ENCODE results near the gene ICAM2. TPM values are rescaled to one million over a fixed set of nuclear protein-coding genes. Genes with fewer than 3 reads are reported as not detected.

The ICAM2 gene
- total and polyA plus RNA-seq, 4 donors, result 10.1 to 37.0 (median 18.3) TPM

GRCh38 chr17:63954402-63955063, 65.9 kb downstream of the ICAM2 start:
- no peak for DNase-seq (ENCODE audit: low read depth in 4 of 6, low spot score in 6 of 6)
- no peak overlapping the region for H3K27ac ChIP-seq (ENCODE audit: low read depth, low read length)
- H3K36me3 ChIP-seq (ENCODE audit: control insufficient read depth, insufficient read depth, low read length), result no peaks in the 10 kb centered on the region
- WGBS (ENCODE audit: insufficient coverage), result 48% methylated on average over 2 of the region's 11 CpGs
- H3K4me3 ChIP-seq (ENCODE audit: low read depth, low read length), result no peak overlapping the region
- no peaks in the 10 kb centered on the region for H3K9me3 ChIP-seq (ENCODE audit: control insufficient read depth, insufficient read depth, low read length)
- no peaks in the 10 kb centered on the region for H3K27me3 ChIP-seq (ENCODE audit: control insufficient read depth, insufficient read depth, low read length)
- no peaks in the 10 kb centered on the region for H3K4me1 ChIP-seq (ENCODE audit: control insufficient read depth, insufficient read depth, low read length)

Other genes with a start within 250 kb of the ICAM2 start
- 10 to 100 TPM; 74.9 to 75.6 TPM for gene CCDC47, start 247.0 kb downstream of the ICAM2 start, total RNA-seq
- 10 to 100 TPM; 68.9 to 85.7 TPM for gene CCDC47, start 247.0 kb downstream of the ICAM2 start, polyA plus RNA-seq (ENCODE audit: insufficient read length in 2 of 2)
- gene DDX42, start 246.5 kb downstream of the ICAM2 start, total RNA-seq, result 100 to 1,000 TPM in 1 of 2 donors, 10 to 100 TPM in 1; 90.1 to 101 TPM
- 100 to 1,000 TPM; 113 to 114 TPM for gene DDX42, start 246.5 kb downstream of the ICAM2 start, polyA plus RNA-seq (ENCODE audit: insufficient read length in 2 of 2)
- gene PSMC5, start 193.2 kb downstream of the ICAM2 start, total RNA-seq, result 10 to 100 TPM; 37.4 to 52.9 TPM
- gene PSMC5, start 193.2 kb downstream of the ICAM2 start, polyA plus RNA-seq (ENCODE audit: insufficient read length in 2 of 2), result 100 to 1,000 TPM; 182 to 193 TPM
- 10 to 100 TPM; 26.1 to 42.2 TPM for gene FTSJ3, start 193.0 kb downstream of the ICAM2 start, total RNA-seq
- gene FTSJ3, start 193.0 kb downstream of the ICAM2 start, polyA plus RNA-seq (ENCODE audit: insufficient read length in 2 of 2), result 10 to 100 TPM; 37.5 to 49.8 TPM
- gene SMARCD2, start 177.9 kb downstream of the ICAM2 start, total RNA-seq, result 10 to 100 TPM; 28.1 to 52.3 TPM
- gene SMARCD2, start 177.9 kb downstream of the ICAM2 start, polyA plus RNA-seq (ENCODE audit: insufficient read length in 2 of 2), result 10 to 100 TPM; 24.4 to 36.6 TPM
- 1 to 10 TPM in 1 of 2 donors, not detected in 1; 7.2 TPM for gene CSH2, start 147.0 kb downstream of the ICAM2 start, total RNA-seq
- 1 to 10 TPM in 1 of 2 donors, under 1 TPM in 1; 0.47 to 5.5 TPM for gene CSH2, start 147.0 kb downstream of the ICAM2 start, polyA plus RNA-seq (ENCODE audit: insufficient read length in 2 of 2)
- gene GH2, start 138.7 kb downstream of the ICAM2 start, total RNA-seq, result under 1 TPM in 1 of 2 donors, not detected in 1; 0.44 TPM
- not detected for gene GH2, start 138.7 kb downstream of the ICAM2 start, polyA plus RNA-seq (ENCODE audit: insufficient read length in 2 of 2)
- gene CSH1, start 124.1 kb downstream of the ICAM2 start, total RNA-seq, result 10 to 100 TPM in 1 of 2 donors, not detected in 1; 18.1 TPM
- gene CSH1, start 124.1 kb downstream of the ICAM2 start, polyA plus RNA-seq (ENCODE audit: insufficient read length in 2 of 2), result 1 to 10 TPM; 1.3 to 5.2 TPM
- 1 to 10 TPM in 1 of 2 donors, not detected in 1; 1.0 TPM for gene CSHL1, start 109.4 kb downstream of the ICAM2 start, total RNA-seq
- gene CSHL1, start 109.4 kb downstream of the ICAM2 start, polyA plus RNA-seq (ENCODE audit: insufficient read length in 2 of 2), result not detected
- 1 to 10 TPM in 1 of 2 donors, not detected in 1; 5.5 TPM for gene GH1, start 101.8 kb downstream of the ICAM2 start, total RNA-seq
- not detected for gene GH1, start 101.8 kb downstream of the ICAM2 start, polyA plus RNA-seq (ENCODE audit: insufficient read length in 2 of 2)
- gene CD79B, start 88.3 kb downstream of the ICAM2 start, total RNA-seq, result 1 to 10 TPM; 1.1 to 1.2 TPM
- under 1 TPM; 0.36 TPM for gene CD79B, start 88.3 kb downstream of the ICAM2 start, polyA plus RNA-seq (ENCODE audit: insufficient read length in 2 of 2)
- under 1 TPM; 0.20 to 0.28 TPM for gene SCN4A, start 47.7 kb downstream of the ICAM2 start, total RNA-seq
- under 1 TPM; 0.14 to 0.17 TPM for gene SCN4A, start 47.7 kb downstream of the ICAM2 start, polyA plus RNA-seq (ENCODE audit: insufficient read length in 2 of 2)
- 10 to 100 TPM in 1 of 2 donors, 1 to 10 TPM in 1; 2.8 to 13.4 TPM for gene PRR29, start 22.3 kb downstream of the ICAM2 start, total RNA-seq
- gene PRR29, start 22.3 kb downstream of the ICAM2 start, polyA plus RNA-seq (ENCODE audit: insufficient read length in 2 of 2), result 10 to 100 TPM; 12.3 to 17.7 TPM
- gene ERN1, start 109.5 kb upstream of the ICAM2 start, total RNA-seq, result 1 to 10 TPM; 6.3 to 6.9 TPM
- gene ERN1, start 109.5 kb upstream of the ICAM2 start, polyA plus RNA-seq (ENCODE audit: insufficient read length in 2 of 2), result 1 to 10 TPM; 4.0 to 5.6 TPM
- gene TEX2, start 242.6 kb upstream of the ICAM2 start, total RNA-seq, result 10 to 100 TPM; 40.1 to 54.9 TPM
- gene TEX2, start 242.6 kb upstream of the ICAM2 start, polyA plus RNA-seq (ENCODE audit: insufficient read length in 2 of 2), result 10 to 100 TPM; 35.4 to 37.0 TPM

All from spinal cord (tissue), 10 donors.